ENCODE data around the gene CELF2.

The CELF2 gene

GRCh38 chr10:11378835-11379234 is 361.2 kb downstream of the CELF2 start:
- no peak for DNase-seq

- no peak for DNase-seq
These were observed 362.1 kb downstream of the CELF2 start for GRCh38 chr10:11379771-11380170.

GRCh38 chr10:11381023-11381422 is 363.4 kb downstream of the CELF2 start:
- no peak for DNase-seq

- no peak for DNase-seq
These were observed 363.8 kb downstream of the CELF2 start for GRCh38 chr10:11381511-11381910.

GRCh38 chr10:11382187-11382586 is 364.5 kb downstream of the CELF2 start:
- DNase-seq = no peak

GRCh38 chr10:11386044-11386443 is 368.4 kb downstream of the CELF2 start:
- DNase-seq = no peak
